Raji (cell line): ENCODE measurements around the gene UBE2L6.

Experiments used
- POLR2A ChIP-seq: IDR thresholded peaks from 2 replicates; pipeline ENCODE4 v1.6.1; 2011; ENCODE audit warnings: low read depth, low read length, control low read depth; ENCODE audit not compliant: insufficient read depth

UBE2L6 gene

GRCh38 chr11:57546869-57547475 lies 20.5 kb downstream of the UBE2L6 start:
- no peak for TF ChIP-seq POLR2A

GRCh38 chr11:57546451-57546850 lies 21.0 kb downstream of the UBE2L6 start:
- TF ChIP-seq POLR2A = no peak

- no peak for TF ChIP-seq POLR2A
These were observed 21.6 kb downstream of the UBE2L6 start for GRCh38 chr11:57545883-57546282.

GRCh38 chr11:57544566-57544965 lies 22.9 kb downstream of the UBE2L6 start:
- TF ChIP-seq POLR2A = no peak

GRCh38 chr11:57543593-57543992 lies 23.9 kb downstream of the UBE2L6 start:
- TF ChIP-seq POLR2A = no peak

GRCh38 chr11:57542582-57542981 lies 24.9 kb downstream of the UBE2L6 start:
- no peak for TF ChIP-seq POLR2A

GRCh38 chr11:57541169-57541568 lies 26.3 kb downstream of the UBE2L6 start:
- TF ChIP-seq POLR2A = no peak

GRCh38 chr11:57539342-57539741 lies 28.1 kb downstream of the UBE2L6 start:
- TF ChIP-seq POLR2A = no peak

- no peak for TF ChIP-seq POLR2A
These were observed 30.4 kb downstream of the UBE2L6 start, which contains the start of gene SMTNL1 for GRCh38 chr11:57536947-57537619. Gene SMTNL1 (plus strand): TSS chr11:57537595. CDS start chr11:57542643, 5,048 bp downstream.

- TF ChIP-seq POLR2A = peak; percentile 71
These were observed 36.6 kb downstream of the UBE2L6 start, which contains the start of gene TIMM10 for GRCh38 chr11:57530596-57531507. Gene TIMM10 (minus strand): TSS chr11:57530754. CDS start chr11:57530189, 565 bp downstream.

GRCh38 chr11:57530215-57530595 lies 37.3 kb downstream of the UBE2L6 start:
- TF ChIP-seq POLR2A = no peak

GRCh38 chr11:57529012-57529411 lies 38.5 kb downstream of the UBE2L6 start:
- no peak for TF ChIP-seq POLR2A

- no peak for TF ChIP-seq POLR2A
These were observed 40.3 kb downstream of the UBE2L6 start for GRCh38 chr11:57527056-57527631.

GRCh38 chr11:57523419-57523818 lies 44.1 kb downstream of the UBE2L6 start:
- no peak for TF ChIP-seq POLR2A

- no peak for TF ChIP-seq POLR2A
These were observed 46.4 kb downstream of the UBE2L6 start for GRCh38 chr11:57521116-57521515.

- no peak for TF ChIP-seq POLR2A
These were observed 51.4 kb downstream of the UBE2L6 start for GRCh38 chr11:57516061-57516443.
